Mesodermal cell (in vitro differentiated cells): ENCODE results near the gene SQSTM1.

ENCODE experiments used
- H3K27ac ChIP-seq: 2 replicates; pipeline ENCODE4 v1.7.0; 2013; ENCODE audit warnings: mild to moderate bottlenecking, low read depth, low read length, moderate library complexity; ENCODE audit not compliant: severe bottlenecking
- H3K36me3 ChIP-seq: 2 replicates; pipeline ENCODE4 v1.7.1; 2013; ENCODE audit warnings: mild to moderate bottlenecking, low read length, moderate library complexity; ENCODE audit not compliant: control insufficient read depth, insufficient read depth
- H3K4me1 ChIP-seq: one replicate; pipeline ENCODE4 v1.7.1; 2013; ENCODE audit warnings: mild to moderate bottlenecking, low read length; ENCODE audit not compliant: insufficient read depth, control insufficient read depth, poor library complexity, severe bottlenecking
- H3K4me3 ChIP-seq: 2 replicates; pipeline ENCODE4 v1.7.0; 2013; ENCODE audit warnings: low read length, control low read depth, mild to moderate bottlenecking; ENCODE audit not compliant: insufficient read depth, poor library complexity, severe bottlenecking; ENCODE audit errors: extremely low read depth
- H3K9me3 ChIP-seq: 2 replicates; pipeline ENCODE4 v1.7.1; 2013; ENCODE audit warnings: mild to moderate bottlenecking, low read length, moderate library complexity; ENCODE audit not compliant: control insufficient read depth
- WGBS, 2 experiments: methylation state at CpG; one replicate each; pipeline ENCODE4 v1.1.5; 2013; ENCODE audit warnings: missing lambda C conversion rate in 2 of 2; ENCODE audit not compliant: insufficient coverage in 2 of 2; 5-methylcytosine and 5-hydroxymethylcytosine counted together

The SQSTM1 gene

DNA sequence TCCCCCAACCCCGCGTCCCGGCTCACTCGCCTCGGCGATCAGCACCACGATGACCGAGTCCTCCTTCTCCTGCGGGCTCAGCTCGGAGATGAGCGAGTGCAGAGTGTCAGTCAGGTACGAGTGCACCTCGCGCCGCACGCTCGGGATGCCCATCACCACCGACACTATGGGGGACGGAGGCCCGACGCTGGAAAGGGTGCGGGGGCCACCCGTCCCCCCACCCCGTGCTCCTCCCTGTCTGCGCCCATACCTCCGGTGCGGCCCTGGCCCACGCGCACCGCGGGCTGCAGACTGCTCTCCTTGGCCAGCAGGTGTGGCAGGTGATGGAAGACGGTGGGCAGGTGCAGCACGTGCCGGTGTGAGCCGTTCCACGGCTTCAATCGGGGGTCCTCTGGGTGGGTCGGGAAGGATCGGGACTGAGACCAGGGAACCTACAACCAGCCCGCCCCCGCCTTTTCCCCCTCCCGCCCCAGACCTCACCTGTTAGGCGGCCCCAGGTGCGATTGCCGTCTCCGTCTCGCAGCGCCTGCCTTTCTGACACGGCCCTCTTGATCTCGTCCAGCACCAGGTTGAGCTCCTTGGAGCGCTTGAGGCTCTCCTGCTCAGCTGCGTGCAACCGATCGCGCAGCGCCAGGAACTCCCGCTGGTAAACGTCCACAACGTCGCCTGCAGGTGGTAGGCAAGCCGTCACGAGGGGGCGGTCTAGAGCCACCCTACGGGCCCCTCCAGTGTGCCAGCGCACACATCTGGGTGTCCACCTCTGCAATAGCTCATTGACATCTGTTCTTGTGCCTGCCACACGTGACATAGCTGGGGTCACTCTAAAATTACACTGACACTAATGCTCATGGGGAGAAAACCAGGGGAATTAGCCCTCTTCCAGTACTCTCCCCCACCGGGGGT is 19.1 kb upstream of the SQSTM1 start:
- WGBS, 2 experiments: 79 to 85% methylated on average over 52 to 64 of the region's 67 CpGs
- Histone ChIP-seq H3K4me1 (peaks cover 22% of the 10 kb centered on the region), H3K27ac (no peak overlapping the region), H3K4me3 (no peak overlapping the region), H3K9me3 (no peaks in the 10 kb centered on the region), H3K36me3 (peaks cover 57% of the 10 kb centered on the region)

DNA sequence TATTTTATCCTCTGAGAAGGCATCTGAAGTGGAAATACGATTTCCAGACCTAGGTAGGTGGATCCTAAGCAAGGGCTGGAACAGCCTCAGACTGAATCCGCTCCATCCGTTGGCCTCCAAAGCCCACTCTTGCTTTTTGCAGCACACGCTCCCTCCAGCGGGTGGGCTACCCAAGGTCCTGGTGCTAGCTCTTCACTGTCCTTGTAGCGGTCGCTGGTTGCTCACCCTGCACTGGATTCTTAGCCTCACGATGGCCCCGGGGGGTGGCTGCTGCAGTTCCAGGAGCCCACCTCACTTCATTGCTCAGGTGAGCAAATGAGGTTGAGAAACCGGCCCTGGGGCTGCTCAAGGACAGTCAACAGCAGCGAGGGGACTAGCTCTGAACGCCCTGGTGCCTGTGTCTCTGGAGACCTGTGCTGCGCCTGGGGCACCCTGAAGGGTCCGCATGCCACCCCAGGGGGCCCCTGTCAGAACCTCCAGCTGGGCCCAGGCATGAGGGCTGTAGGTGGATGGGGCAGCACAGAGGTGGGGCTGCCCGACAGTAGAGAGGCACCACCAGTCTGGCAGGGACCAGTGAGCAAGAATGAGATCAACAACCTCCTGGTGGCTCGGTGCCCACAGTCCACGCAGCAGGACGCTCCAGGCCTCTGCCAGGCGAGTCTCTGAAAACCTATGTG is 18.4 kb upstream of the SQSTM1 start:
- peaks cover 49% of the 10 kb centered on the region for H3K36me3 ChIP-seq
- no peaks in the 10 kb centered on the region for H3K9me3 ChIP-seq
- WGBS, 2 experiments: 91 to 92% methylated on average over 19 of the region's 19 CpGs
- no peak overlapping the region for H3K4me3 ChIP-seq
- peaks cover 18% of the 10 kb centered on the region for H3K4me1 ChIP-seq
- no peak overlapping the region for H3K27ac ChIP-seq

DNA sequence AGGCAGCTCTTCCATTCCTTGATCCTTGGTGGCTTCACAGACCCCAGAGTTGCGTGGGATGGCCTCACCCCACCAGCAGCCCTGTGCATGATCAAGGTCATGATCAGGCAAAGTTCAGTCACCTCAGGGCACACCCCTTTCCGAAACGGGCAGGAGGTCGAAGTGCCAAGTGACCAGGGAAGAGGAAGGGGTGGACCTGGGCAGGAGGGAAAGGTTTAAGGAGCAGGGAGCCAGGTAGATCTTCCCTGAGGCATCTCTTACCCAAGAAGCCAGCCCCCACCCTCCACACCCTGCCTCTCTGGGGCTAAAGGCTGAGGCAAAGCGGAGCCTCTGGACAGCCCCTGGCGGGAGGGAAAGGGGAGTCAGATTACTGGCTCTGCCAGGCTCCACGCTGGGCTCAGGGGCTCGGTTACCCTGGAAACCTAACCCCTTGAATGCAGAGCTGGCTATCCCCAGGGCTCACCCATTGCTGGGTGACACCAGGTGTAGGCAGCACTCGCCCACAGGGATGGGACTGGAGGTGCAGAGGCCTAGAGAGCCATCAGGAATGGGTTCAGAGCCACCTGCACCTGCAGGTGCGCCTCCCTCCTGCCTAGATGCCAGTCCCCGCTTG is 17.6 kb upstream of the SQSTM1 start:
- Histone ChIP-seq H3K4me3 (no peak overlapping the region), H3K27ac (no peak overlapping the region)
- 65 to 78% methylated on average over 8 to 9 of the region's 11 CpGs for WGBS, 2 experiments

DNA sequence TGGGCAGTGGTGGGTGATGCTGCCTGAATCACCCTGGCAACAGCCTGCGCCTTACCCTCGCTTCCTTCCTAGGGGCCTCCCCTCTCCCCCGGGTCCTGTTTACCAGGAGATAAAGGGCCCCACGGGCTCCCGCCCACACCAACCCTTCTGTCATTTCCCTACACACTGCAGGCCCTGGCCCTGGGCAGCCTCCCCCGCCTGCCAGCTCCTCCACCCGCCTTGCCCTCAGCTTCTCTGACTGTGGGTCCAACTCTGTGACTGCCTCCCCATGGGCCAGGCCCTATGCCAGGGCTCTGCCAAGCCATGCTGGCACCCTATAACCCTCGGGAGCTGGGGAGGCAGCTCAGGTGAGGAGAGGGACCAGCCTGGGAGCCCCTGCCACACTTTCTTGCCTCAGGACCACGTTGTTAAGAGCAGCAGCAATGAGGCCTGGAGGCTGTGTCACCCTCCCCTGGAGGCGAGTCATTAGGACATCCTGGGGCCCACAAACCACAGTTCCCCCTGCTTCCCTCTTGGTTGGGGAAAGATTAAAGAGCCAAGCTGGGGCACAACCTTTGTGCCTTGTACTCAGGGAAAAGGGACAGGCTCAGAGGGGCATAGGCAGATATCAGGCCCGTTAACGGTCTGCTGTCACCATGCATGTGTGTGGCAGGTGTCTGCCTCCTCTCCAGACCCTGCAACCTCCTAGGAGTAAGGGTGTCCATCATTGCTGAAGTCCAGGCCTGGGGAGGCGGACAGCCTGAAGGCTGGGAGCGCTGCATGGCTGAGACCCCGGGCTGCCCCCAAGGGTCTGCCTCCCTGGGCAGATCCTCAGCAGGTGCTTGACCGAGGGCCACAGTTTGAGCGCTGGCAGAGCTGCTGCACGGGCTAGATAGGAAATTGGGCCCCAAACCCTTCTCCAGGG is 16.8 kb upstream of the SQSTM1 start:
- no peak overlapping the region for H3K27ac ChIP-seq
- H3K4me3 ChIP-seq: peak overlapping the region; percentile 11
- H3K9me3 ChIP-seq: no peaks in the 10 kb centered on the region
- WGBS, 2 experiments: 80 to 87% methylated on average over 15 to 18 of the region's 18 CpGs
- H3K4me1 ChIP-seq: peaks cover 18% of the 10 kb centered on the region
- peaks cover 34% of the 10 kb centered on the region for H3K36me3 ChIP-seq

More for the DNA sequence above, 17.6 kb upstream of the SQSTM1 start:
- H3K9me3 ChIP-seq: no peaks in the 10 kb centered on the region
- H3K36me3 ChIP-seq: peaks cover 43% of the 10 kb centered on the region
- peaks cover 18% of the 10 kb centered on the region for H3K4me1 ChIP-seq

DNA sequence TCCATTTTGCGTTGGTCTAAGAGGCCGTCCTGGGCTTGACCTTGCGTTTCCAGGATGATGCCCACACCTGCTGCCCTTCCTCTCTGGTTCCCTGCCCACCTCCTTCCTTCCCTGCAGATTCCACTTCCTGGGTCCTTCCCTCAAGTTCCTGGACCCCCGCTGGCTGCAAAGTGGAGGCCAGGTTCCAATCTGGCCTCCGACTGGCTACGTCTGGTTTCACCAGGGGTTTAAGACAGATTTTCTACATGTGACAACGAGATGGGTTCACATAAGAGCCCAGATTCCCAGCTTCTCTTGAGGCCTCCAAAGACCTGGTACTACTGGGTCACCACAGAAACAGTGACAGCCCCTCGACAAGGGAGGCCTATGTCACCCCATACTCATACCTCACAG is 16.2 kb upstream of the SQSTM1 start:
- WGBS, 2 experiments: 98 to 99% methylated on average over 8 of the region's 8 CpGs
- Histone ChIP-seq H3K4me3 (no peak overlapping the region), H3K4me1 (peaks cover 18% of the 10 kb centered on the region), H3K27ac (no peak overlapping the region), H3K36me3 (peaks cover 30% of the 10 kb centered on the region), H3K9me3 (no peaks in the 10 kb centered on the region)

DNA sequence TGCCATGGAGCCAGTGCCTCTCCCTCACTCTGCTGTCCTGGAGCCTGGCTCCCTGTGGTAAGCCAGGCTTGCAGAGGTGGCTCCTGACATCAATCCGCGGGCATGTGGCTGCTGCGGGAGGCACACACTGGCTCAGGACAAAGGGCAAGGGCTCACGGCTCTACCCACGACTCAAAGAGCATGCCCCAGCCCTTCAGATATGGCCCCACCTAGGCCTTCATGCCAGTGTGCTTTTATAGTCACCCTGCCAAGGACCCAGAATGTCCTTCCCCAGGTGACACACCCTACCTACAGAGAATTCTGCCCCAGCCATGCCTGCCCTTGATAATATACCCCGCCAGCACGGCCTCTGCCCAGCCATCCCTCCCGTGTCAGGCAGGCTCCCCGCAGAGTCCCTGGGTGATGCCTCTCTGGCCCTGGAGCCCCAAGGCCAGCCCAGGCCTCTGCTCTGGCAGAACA is 15.6 kb upstream of the SQSTM1 start:
- no peak overlapping the region for H3K27ac ChIP-seq
- H3K36me3 ChIP-seq: peaks cover 24% of the 10 kb centered on the region
- peaks cover 18% of the 10 kb centered on the region for H3K4me1 ChIP-seq
- WGBS, 2 experiments: 66 to 75% methylated on average over 9 of the region's 9 CpGs
- H3K4me3 ChIP-seq: peak overlapping the region; percentile 70
- H3K9me3 ChIP-seq: no peaks in the 10 kb centered on the region

DNA sequence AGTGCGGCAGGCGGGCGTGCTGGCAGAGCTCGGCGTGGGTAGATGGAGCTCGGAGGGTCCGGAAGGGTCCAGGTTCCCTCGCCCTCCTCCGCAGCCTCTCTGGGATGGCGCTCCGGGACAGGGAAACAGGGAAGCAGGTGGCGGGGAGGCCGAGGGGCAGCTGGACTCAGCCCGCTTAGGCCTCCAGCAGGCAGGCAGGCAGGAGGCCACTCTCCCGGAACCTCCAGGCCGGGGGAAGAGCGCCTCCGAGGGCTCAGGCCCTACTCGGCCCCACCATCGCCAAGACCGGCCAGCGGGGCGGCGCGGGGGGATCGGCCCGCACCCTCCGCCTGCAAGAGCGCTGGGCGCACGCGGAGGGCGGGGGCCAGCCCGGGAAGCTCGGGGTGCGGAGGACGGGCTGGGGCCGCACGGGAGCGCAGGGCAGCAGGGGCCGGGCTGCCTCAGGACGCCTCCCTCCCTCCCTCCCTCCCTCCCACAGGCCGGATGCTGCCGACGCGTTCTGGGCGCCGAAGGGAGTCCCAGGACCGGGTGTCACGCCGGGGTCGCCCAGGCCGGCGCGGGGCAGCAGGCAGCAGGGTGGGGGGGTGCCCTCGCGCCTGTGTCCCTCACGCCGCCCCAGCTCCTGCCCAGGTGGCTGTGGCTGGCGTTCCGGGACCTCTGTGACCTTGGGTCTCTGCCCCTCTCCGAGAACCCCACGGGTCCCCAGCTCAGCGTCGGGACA is 15.0 kb upstream of the SQSTM1 start:
- Histone ChIP-seq H3K9me3 (no peaks in the 10 kb centered on the region), H3K4me1 (peaks cover 18% of the 10 kb centered on the region), H3K4me3 (peak overlapping the region; percentile 70), H3K27ac (no peak overlapping the region), H3K36me3 (peaks cover 22% of the 10 kb centered on the region)
- 12% methylated on average over 49 to 50 of the region's 65 CpGs for whole genome bisulfite sequencing, 2 experiments

DNA sequence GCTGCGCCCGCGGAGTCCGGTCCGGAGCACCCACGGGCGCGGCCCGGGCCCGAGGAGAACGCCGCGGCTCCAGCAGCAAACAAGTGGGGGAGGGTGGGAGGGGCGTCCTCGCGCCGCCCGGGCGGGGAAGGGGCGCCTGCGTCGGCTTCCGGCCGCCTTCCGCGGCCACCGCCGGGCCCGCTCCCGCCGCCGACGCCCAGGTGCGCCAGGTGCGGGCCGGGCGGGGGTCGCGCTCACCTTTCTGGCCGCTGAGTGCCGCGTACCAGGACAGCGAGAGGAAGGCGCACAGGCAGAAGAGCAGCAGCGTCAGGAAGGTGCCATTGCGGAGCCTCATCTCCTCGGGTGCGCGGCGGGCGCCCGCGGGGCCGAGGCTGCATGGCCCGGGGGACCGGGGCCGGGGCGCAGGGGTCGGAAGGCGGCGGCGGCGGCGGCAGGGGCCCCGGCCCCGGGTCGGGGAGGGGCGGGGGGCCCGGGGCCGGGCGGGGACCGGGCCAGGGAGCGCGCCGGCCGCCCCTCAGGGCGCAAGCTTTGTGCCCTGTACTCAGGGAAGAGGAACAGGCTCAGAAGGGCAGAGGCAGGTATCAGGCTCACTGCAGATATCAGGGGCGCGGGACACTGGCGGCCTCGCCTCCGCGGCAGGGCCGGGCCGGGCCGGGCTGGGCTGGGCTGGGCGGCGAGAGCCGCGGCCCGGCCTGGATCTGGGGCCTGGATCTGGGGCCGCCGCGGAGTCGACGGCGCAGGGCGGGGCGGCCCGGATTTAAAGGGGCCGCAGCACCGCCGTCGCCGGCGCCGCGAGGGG is 14.3 kb upstream of the SQSTM1 start, which contains the start of gene MGAT4B:
Gene MGAT4B (minus strand): TSS at position 617 of the 799 bp plus-strand sequence. CDS start 283 bp downstream, at position 334.
- peaks cover 18% of the 10 kb centered on the region for H3K4me1 ChIP-seq
- H3K4me3 ChIP-seq: peak within 1 kb of the TSS; percentile 70
- no peaks in the 10 kb centered on the region for H3K9me3 ChIP-seq
- peaks cover 22% of the 10 kb centered on the region for H3K36me3 ChIP-seq
- 0% methylated on average over 43 to 60 of the region's 108 CpGs for WGBS, 2 experiments
- H3K27ac ChIP-seq: peak within 1 kb of the TSS; percentile 49

DNA sequence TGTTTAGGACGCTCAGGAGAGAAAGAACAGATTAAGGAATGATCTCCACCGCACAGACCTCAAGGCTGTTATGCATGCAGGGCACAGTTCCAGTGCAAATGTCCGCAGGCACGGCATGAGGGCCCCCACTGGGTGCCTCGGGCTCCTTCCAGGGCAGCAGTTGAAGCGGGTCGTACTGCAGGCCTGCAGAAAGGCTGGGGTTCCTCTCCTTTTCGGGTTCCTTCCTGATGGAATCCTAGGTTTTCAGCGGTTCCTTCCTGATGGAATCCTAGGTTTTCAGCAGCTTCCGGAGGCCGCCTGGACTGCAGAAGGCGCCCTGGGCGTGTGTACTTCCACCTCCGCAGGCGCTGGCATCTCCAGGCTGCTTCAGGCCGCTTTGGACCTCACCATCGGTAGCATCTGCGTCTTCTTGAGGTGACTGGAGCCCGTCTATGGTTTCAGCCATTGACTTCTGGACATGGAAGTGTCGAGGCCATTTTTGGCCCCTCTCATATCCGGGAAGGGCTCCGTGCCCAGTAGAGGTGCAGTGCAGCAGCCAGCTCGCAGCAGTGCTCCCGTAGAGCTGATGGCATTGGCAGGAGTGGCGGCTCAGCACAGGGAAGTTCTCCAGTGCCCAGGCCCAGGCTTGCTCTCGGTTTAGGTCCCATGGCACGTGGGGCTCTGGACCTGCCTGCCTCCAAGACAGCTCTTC is 8.4 kb upstream of the SQSTM1 start:
- Histone ChIP-seq H3K4me3 (no peak overlapping the region), H3K4me1 (no peaks in the 10 kb centered on the region), H3K27ac (no peak overlapping the region), H3K36me3 (peaks cover 54% of the 10 kb centered on the region), H3K9me3 (no peaks in the 10 kb centered on the region)
- WGBS, 2 experiments: 96 to 97% methylated on average over 25 to 27 of the region's 27 CpGs
